GM21390 (cell line): ENCODE measurements around the gene ELOVL5.
"Not testable (repeated sequence)": the region's sequence is repeated elsewhere in the genome, so short reads cannot be mapped to it uniquely, and the experiment has no call there.

Experiments
- ATAC-seq: cut with Tn5 transposase; IDR thresholded peaks from one replicate; pipeline ENCODE4 v1.9.1; 2021; ENCODE audit not compliant: unreplicated experiment

The ELOVL5 gene

GRCh38 chr6:53306217-53306616 is 42.5 kb downstream of the ELOVL5 start:
- not testable (repeated sequence) for ATAC-seq

- ATAC-seq: not testable (repeated sequence)
These were observed 43.2 kb downstream of the ELOVL5 start for GRCh38 chr6:53305506-53306005.

- ATAC-seq: not testable (repeated sequence)
These were observed 43.8 kb downstream of the ELOVL5 start for GRCh38 chr6:53304953-53305352.

- ATAC-seq: no peak
These were observed 45.9 kb downstream of the ELOVL5 start for GRCh38 chr6:53302678-53303360.

- ATAC-seq: no peak
These were observed 46.8 kb downstream of the ELOVL5 start for GRCh38 chr6:53301801-53302537.

GRCh38 chr6:53300656-53301551 is 47.8 kb downstream of the ELOVL5 start:
- ATAC-seq: no peak

GRCh38 chr6:53299331-53300005 is 49.3 kb downstream of the ELOVL5 start:
- ATAC-seq: no peak

- ATAC-seq: no peak
These were observed 51.7 kb downstream of the ELOVL5 start for GRCh38 chr6:53297004-53297403.

- no peak for ATAC-seq
These were observed 53.6 kb downstream of the ELOVL5 start for GRCh38 chr6:53295176-53295575.

GRCh38 chr6:53294611-53295010 is 54.1 kb downstream of the ELOVL5 start:
- no peak for ATAC-seq

- ATAC-seq: no peak
These were observed 54.7 kb downstream of the ELOVL5 start for GRCh38 chr6:53294095-53294494.

GRCh38 chr6:53293691-53294090 is 55.1 kb downstream of the ELOVL5 start:
- ATAC-seq: no peak

GRCh38 chr6:53290537-53291510 is 57.9 kb downstream of the ELOVL5 start:
- no peak for ATAC-seq

- ATAC-seq: no peak
These were observed 61.2 kb downstream of the ELOVL5 start for GRCh38 chr6:53287336-53288225.

- ATAC-seq: peak; percentile 66
These were observed 63.8 kb downstream of the ELOVL5 start for GRCh38 chr6:53284901-53285300.

- no peak for ATAC-seq
These were observed 66.0 kb downstream of the ELOVL5 start for GRCh38 chr6:53282741-53283140.

- no peak for ATAC-seq
These were observed 66.5 kb downstream of the ELOVL5 start for GRCh38 chr6:53282234-53282633.

- ATAC-seq: no peak
These were observed 67.1 kb downstream of the ELOVL5 start for GRCh38 chr6:53281518-53282215.
